HepG2 (cell line): ENCODE results near the gene CTIF. TPM values are rescaled to one million over a fixed set of nuclear protein-coding genes. Genes with fewer than 3 reads are reported as not detected.

Experiments
- AGO1 ChIP-seq: fragments of 200-400 bp; formaldehyde crosslinking; IDR thresholded peaks from 2 replicates; pipeline ENCODE4 v1.6.1; 2017; ENCODE audit warnings: mild to moderate bottlenecking, low read depth, low read length, moderate library complexity; ENCODE audit not compliant: poor library complexity, severe bottlenecking
- EED ChIP-seq: sonication (generic); formaldehyde crosslinking; IDR thresholded peaks from 2 replicates; pipeline ENCODE4 v1.5.0; 2020; ENCODE audit warnings: mild to moderate bottlenecking, missing genetic modification reagents
- MBD4 ChIP-seq: IDR thresholded peaks from 2 replicates; pipeline ENCODE4 v1.6.1; 2012; ENCODE audit warnings: low read length, inconsistent platforms, borderline replicate concordance
- MIER2 ChIP-seq: IDR thresholded peaks from 2 replicates; pipeline ENCODE4 v1.6.1; 2016; ENCODE audit warnings: missing biosample characterization, missing genetic modification reagents
- REPIN1 ChIP-seq: sonication (generic); formaldehyde crosslinking; IDR thresholded peaks from 2 replicates; pipeline ENCODE4 v1.8.0; 2022; ENCODE audit warnings: missing genetic modification reagents, low read depth, mild to moderate bottlenecking, borderline replicate concordance
- SAP130 ChIP-seq: IDR thresholded peaks from 2 replicates; pipeline ENCODE4 v1.6.1; 2016; ENCODE audit warnings: low read depth
- STAG1 ChIP-seq: sonication (generic); formaldehyde crosslinking; IDR thresholded peaks from 2 replicates; pipeline ENCODE4 v1.4.0; 2020; ENCODE audit warnings: missing genetic modification reagents
- polyA plus RNA-seq, 8 experiments: library from polyadenylated mRNA; depleted of rRNA in 3 of 8; stranded (reverse) in 7 of 8; unstranded in 1 of 8; fragments of >200 nt; fragmentation: Illumina TruSeq in 4 of 8; extraction: Trizol in 4 of 8; gene quantifications; 2 replicates each; pipeline versions ENCODE4 v1.2.1 to v1.2.3, GENCODE V29; 2011 to 2016; ENCODE audit warnings: low read depth in 4 of 8, missing spikeins in 1 of 8, mixed read lengths in 1 of 8; ENCODE audit not compliant: insufficient read depth in 1 of 8
- total RNA-seq, 5 experiments: library from RNA; depleted of rRNA; stranded (reverse); fragments of >200 nt; fragmentation: Illumina TruSeq; extraction: Trizol; gene quantifications; 2 replicates each; pipeline ENCODE4 v1.2.3, GENCODE V29; 2016; ENCODE audit warnings: low read depth in 1 of 5
- TF ChIP-seq, protein P1 (sequence below): sonication (generic); formaldehyde crosslinking; IDR thresholded peaks from 2 replicates; pipeline ENCODE4 v1.4.0; 2020; ENCODE audit warnings: mild to moderate bottlenecking, missing genetic modification reagents
- TF ChIP-seq, protein P2 (sequence below): sonication (generic); formaldehyde crosslinking; IDR thresholded peaks from 2 replicates; pipeline ENCODE4 v1.8.1; 2023; ENCODE audit warnings: missing genetic modification reagents, mild to moderate bottlenecking, borderline replicate concordance
- TF ChIP-seq, protein P3 (sequence below), 2 experiments: IDR thresholded peaks; 2 replicates each; pipeline ENCODE4 v1.6.1; 2011 to 2012; ENCODE audit warnings: low read length in 2 of 2, borderline replicate concordance in 1 of 2, low read depth in 1 of 2, mild to moderate bottlenecking in 1 of 2, moderate library complexity in 1 of 2
- TF ChIP-seq, protein P4 (sequence below): sonication (generic); formaldehyde crosslinking; IDR thresholded peaks from 2 replicates; pipeline ENCODE4 v1.5.1; 2020; ENCODE audit warnings: mild to moderate bottlenecking, missing genetic modification reagents
- TF ChIP-seq, protein P5 (sequence below): sonication (generic); formaldehyde crosslinking; IDR thresholded peaks from 2 replicates; pipeline ENCODE4 v1.9.0; 2022; ENCODE audit warnings: missing genetic modification reagents, mild to moderate bottlenecking, borderline replicate concordance
- TF ChIP-seq, protein P6 (sequence below): sonication (generic); formaldehyde crosslinking; IDR thresholded peaks from 2 replicates; pipeline ENCODE4 v1.4.0; 2020; ENCODE audit warnings: mild to moderate bottlenecking, missing genetic modification reagents

Gene CTIF
- total and polyA plus RNA-seq, 2 of the 13 experiments (the other 11 are each of a cell fraction or from before 2014, with no cell fraction given), result 18.2 to 28.0 TPM

DNA sequence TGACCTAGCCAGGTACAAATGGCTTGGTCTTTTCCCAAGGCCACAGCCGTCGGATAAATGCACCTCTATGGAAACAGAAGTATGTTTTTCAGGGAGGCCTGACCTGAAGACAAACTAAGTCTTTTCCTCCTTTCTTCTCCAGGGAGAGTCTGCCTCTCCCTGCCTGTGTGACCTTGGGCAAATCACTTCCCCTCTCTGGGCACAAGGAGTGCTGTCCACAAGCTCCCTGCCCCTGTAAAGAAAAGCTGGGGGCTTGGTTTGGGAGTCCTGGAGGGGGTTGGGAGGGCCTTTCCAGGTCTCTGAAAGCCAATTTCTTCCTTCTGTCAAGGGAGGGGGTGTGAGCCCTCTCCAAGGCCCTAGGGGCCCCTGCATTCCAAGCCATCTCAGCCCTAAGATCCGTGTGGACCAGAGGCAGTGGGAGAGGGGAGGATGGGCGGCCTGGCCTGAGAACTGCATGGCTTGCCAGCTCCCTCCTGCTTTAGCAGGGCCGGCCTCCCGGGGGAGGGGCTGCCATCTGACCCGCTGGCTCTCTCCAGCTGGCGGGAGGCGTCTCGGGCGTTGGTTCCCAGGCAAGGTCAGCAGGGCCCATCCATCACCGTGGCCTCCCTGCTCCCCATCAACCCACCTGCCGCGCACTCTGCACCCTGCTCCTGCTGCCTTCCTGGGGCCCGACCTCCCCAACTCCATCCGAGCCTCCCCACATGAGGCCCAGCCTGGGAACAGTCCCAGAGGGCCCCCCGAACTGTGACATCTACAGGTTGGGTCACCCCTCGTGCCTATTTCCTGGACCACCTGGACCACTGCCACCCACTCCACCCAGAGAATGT, 350.5 kb downstream of the CTIF start (continued):
- TF ChIP-seq AGO1 (no peak), STAG1 (no peak), SAP130 (CRISPR knock-in tag) (peak; percentile 42; the same call in 1 of the 2 replicates), EED (no peak), REPIN1 (CRISPR knock-in tag) (no peak), MIER2 (CRISPR knock-in tag) (no peak), MBD4 (no peak)
- TF ChIP-seq, protein P1, sequence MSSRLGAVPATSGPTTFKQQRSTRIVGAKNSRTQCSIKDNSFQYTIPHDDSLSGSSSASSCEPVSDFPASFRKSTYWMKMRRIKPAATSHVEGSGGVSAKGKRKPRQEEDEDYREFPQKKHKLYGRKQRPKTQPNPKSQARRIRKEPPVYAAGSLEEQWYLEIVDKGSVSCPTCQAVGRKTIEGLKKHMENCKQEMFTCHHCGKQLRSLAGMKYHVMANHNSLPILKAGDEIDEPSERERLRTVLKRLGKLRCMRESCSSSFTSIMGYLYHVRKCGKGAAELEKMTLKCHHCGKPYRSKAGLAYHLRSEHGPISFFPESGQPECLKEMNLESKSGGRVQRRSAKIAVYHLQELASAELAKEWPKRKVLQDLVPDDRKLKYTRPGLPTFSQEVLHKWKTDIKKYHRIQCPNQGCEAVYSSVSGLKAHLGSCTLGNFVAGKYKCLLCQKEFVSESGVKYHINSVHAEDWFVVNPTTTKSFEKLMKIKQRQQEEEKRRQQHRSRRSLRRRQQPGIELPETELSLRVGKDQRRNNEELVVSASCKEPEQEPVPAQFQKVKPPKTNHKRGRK, result no peak
- TF ChIP-seq, protein P2, sequence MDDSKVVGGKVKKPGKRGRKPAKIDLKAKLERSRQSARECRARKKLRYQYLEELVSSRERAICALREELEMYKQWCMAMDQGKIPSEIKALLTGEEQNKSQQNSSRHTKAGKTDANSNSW (CRISPR knock-in tag), result no peak
- TF ChIP-seq, protein P3, sequence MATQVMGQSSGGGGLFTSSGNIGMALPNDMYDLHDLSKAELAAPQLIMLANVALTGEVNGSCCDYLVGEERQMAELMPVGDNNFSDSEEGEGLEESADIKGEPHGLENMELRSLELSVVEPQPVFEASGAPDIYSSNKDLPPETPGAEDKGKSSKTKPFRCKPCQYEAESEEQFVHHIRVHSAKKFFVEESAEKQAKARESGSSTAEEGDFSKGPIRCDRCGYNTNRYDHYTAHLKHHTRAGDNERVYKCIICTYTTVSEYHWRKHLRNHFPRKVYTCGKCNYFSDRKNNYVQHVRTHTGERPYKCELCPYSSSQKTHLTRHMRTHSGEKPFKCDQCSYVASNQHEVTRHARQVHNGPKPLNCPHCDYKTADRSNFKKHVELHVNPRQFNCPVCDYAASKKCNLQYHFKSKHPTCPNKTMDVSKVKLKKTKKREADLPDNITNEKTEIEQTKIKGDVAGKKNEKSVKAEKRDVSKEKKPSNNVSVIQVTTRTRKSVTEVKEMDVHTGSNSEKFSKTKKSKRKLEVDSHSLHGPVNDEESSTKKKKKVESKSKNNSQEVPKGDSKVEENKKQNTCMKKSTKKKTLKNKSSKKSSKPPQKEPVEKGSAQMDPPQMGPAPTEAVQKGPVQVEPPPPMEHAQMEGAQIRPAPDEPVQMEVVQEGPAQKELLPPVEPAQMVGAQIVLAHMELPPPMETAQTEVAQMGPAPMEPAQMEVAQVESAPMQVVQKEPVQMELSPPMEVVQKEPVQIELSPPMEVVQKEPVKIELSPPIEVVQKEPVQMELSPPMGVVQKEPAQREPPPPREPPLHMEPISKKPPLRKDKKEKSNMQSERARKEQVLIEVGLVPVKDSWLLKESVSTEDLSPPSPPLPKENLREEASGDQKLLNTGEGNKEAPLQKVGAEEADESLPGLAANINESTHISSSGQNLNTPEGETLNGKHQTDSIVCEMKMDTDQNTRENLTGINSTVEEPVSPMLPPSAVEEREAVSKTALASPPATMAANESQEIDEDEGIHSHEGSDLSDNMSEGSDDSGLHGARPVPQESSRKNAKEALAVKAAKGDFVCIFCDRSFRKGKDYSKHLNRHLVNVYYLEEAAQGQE (IDR thresholded peaks at IDR 0.05; ENCODE audit: borderline replicate concordance in 1 of 2, low read depth in 1 of 2, low read length in 2 of 2), result no peak
- TF ChIP-seq, protein P4, sequence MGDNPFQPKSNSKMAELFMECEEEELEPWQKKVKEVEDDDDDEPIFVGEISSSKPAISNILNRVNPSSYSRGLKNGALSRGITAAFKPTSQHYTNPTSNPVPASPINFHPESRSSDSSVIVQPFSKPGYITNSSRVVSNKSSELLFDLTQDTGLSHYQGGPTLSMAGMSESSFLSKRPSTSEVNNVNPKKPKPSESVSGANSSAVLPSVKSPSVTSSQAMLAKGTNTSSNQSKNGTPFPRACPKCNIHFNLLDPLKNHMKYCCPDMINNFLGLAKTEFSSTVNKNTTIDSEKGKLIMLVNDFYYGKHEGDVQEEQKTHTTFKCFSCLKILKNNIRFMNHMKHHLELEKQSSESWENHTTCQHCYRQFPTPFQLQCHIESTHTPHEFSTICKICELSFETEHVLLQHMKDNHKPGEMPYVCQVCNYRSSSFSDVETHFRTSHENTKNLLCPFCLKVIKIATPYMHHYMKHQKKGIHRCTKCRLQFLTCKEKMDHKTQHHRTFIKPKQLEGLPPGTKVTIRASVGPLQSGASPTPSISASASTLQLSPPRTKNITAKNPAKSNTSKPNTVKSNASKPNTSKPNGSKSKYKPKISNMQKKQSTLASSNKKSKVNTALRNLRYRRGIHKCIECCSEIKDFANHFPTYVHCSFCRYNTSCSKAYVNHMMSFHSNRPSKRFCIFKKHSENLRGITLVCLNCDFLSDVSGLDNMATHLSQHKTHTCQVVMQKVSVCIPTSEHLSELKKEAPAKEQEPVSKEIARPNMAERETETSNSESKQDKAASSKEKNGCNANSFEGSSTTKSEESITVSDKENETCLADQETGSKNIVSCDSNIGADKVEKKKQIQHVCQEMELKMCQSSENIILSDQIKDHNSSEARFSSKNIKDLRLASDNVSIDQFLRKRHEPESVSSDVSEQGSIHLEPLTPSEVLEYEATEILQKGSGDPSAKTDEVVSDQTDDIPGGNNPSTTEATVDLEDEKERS (CRISPR knock-in tag), result no peak
- TF ChIP-seq, protein P5, sequence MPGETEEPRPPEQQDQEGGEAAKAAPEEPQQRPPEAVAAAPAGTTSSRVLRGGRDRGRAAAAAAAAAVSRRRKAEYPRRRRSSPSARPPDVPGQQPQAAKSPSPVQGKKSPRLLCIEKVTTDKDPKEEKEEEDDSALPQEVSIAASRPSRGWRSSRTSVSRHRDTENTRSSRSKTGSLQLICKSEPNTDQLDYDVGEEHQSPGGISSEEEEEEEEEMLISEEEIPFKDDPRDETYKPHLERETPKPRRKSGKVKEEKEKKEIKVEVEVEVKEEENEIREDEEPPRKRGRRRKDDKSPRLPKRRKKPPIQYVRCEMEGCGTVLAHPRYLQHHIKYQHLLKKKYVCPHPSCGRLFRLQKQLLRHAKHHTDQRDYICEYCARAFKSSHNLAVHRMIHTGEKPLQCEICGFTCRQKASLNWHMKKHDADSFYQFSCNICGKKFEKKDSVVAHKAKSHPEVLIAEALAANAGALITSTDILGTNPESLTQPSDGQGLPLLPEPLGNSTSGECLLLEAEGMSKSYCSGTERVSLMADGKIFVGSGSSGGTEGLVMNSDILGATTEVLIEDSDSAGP, result peak; percentile 16; the same call in 1 of the 2 replicates
- TF ChIP-seq, protein P6, sequence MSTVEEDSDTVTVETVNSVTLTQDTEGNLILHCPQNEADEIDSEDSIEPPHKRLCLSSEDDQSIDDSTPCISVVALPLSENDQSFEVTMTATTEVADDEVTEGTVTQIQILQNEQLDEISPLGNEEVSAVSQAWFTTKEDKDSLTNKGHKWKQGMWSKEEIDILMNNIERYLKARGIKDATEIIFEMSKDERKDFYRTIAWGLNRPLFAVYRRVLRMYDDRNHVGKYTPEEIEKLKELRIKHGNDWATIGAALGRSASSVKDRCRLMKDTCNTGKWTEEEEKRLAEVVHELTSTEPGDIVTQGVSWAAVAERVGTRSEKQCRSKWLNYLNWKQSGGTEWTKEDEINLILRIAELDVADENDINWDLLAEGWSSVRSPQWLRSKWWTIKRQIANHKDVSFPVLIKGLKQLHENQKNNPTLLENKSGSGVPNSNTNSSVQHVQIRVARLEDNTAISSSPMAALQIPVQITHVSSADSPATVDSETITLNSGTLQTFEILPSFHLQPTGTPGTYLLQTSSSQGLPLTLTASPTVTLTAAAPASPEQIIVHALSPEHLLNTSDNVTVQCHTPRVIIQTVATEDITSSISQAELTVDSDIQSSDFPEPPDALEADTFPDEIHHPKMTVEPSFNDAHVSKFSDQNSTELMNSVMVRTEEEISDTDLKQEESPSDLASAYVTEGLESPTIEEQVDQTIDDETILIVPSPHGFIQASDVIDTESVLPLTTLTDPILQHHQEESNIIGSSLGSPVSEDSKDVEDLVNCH (CRISPR knock-in tag), result no peak
